IMR-90 (cell line): ENCODE data around the gene EPC1. TPM values are rescaled to one million over a fixed set of nuclear protein-coding genes. Genes with fewer than 3 reads are reported as not detected.

Experiments used
- ATAC-seq: fragments of 200-7000 bp; cut with Tn5 transposase; 2 replicates; pipeline ENCODE4 v1.9.1; 2020; ENCODE audit warnings: low read depth, mild to moderate bottlenecking, moderate library complexity
- BruUV-seq: library from RNA; stranded (reverse); fragments of 400-500 nt; replicated peaks from 2 replicates; lab custom pipeline; 2021; lab: Mats Ljungman, UMichigan
- CTCF ChIA-PET: fragments of 300-600 bp; formaldehyde crosslinking; extraction: SDS; loops from one replicate; lab custom pipeline; 2021; ENCODE audit warnings: antibody characterized with exemption; lab: Yijun Ruan, JAX
- POLR2A ChIA-PET: fragments of 300-600 bp; sonication (Branson Sonifier 250); formaldehyde crosslinking; loops from one replicate; lab custom pipeline; 2022; ENCODE audit warnings: antibody characterized with exemption; ENCODE audit not compliant: unreplicated experiment; lab: Charles Lee
- DNase-seq: peaks from one replicate; pipeline ENCODE4 v3.0.0; 2013
- H2AFZ ChIP-seq: replicated peaks from 2 replicates; pipeline ENCODE3; 2013; ENCODE audit warnings: low read length, mild to moderate bottlenecking; ENCODE audit not compliant: poor library complexity
- H2AK5ac ChIP-seq: 2 replicates; pipeline ENCODE4 v1.6.1; 2013; ENCODE audit warnings: low read depth, low read length, inconsistent platforms
- H2AK9ac ChIP-seq: replicated peaks from 2 replicates; pipeline ENCODE3; 2013; ENCODE audit warnings: mild to moderate bottlenecking, low read depth, low read length, moderate library complexity; ENCODE audit not compliant: poor library complexity
- H2BK120ac ChIP-seq: 2 replicates; pipeline ENCODE4 v1.6.1; 2013; ENCODE audit warnings: low read depth, low read length, inconsistent platforms
- H2BK15ac ChIP-seq: 3 replicates; pipeline ENCODE4 v1.6.1; 2013; ENCODE audit warnings: low read depth, low read length, inconsistent platforms
- H2BK20ac ChIP-seq: 2 replicates; pipeline ENCODE4 v1.6.1; 2013; ENCODE audit warnings: low read depth, mild to moderate bottlenecking, inconsistent platforms, low read length, moderate library complexity
- H2BK5ac ChIP-seq: 2 replicates; pipeline ENCODE4 v1.6.1; 2013; ENCODE audit warnings: mild to moderate bottlenecking, low read depth, low read length, inconsistent platforms; ENCODE audit not compliant: poor library complexity, severe bottlenecking
- H3K14ac ChIP-seq: replicated peaks from 2 replicates; pipeline ENCODE4 v1.6.1; 2013; ENCODE audit warnings: low read depth, low read length, inconsistent platforms
- H3K18ac ChIP-seq: 2 replicates; pipeline ENCODE4 v1.6.1; 2013; ENCODE audit warnings: low read depth, low read length, control low read depth
- H3K23ac ChIP-seq: 2 replicates; pipeline ENCODE4 v1.6.1; 2013; ENCODE audit warnings: low read depth, low read length, inconsistent platforms
- H3K27ac ChIP-seq: 2 replicates; pipeline ENCODE4 v1.5.1; 2013; ENCODE audit warnings: mild to moderate bottlenecking, control low read depth, low read length; ENCODE audit not compliant: insufficient read depth
- H3K27me3 ChIP-seq: 2 replicates; pipeline ENCODE4 v1.6.1; 2013; ENCODE audit warnings: low read length; ENCODE audit not compliant: control insufficient read depth, insufficient read depth
- H3K36me3 ChIP-seq: 2 replicates; pipeline ENCODE4 v1.6.1; 2013; ENCODE audit warnings: low read length, mixed read lengths; ENCODE audit not compliant: control insufficient read depth, insufficient read depth
- H3K4ac ChIP-seq: 2 replicates; pipeline ENCODE4 v1.6.1; 2013; ENCODE audit warnings: low read depth, low read length, inconsistent platforms
- H3K4me1 ChIP-seq: 2 replicates; pipeline ENCODE4 v1.6.1; 2013; ENCODE audit warnings: low read length, mixed read lengths; ENCODE audit not compliant: control insufficient read depth, insufficient read depth
- H3K4me2 ChIP-seq: 2 replicates; pipeline ENCODE4 v1.6.1; 2013; ENCODE audit warnings: low read depth, mild to moderate bottlenecking, control low read depth, low read length, moderate library complexity
- H3K4me3 ChIP-seq: 2 replicates; pipeline ENCODE4 v1.5.1; 2013; ENCODE audit warnings: low read depth, mild to moderate bottlenecking, control low read depth, low read length, moderate library complexity; ENCODE audit not compliant: insufficient read depth
- H3K56ac ChIP-seq: 2 replicates; pipeline ENCODE4 v1.6.1; 2013; ENCODE audit warnings: low read length, inconsistent platforms; ENCODE audit not compliant: insufficient read depth; ENCODE audit errors: extremely low read depth
- H3K79me1 ChIP-seq, 2 experiments: 2 replicates each; pipeline ENCODE4 v1.6.1; 2013; ENCODE audit warnings: low read length in 2 of 2, inconsistent platforms in 1 of 2, low read depth in 1 of 2
- H3K9ac ChIP-seq: 2 replicates; pipeline ENCODE4 v1.6.1; 2013; ENCODE audit warnings: low read depth, low read length, control low read depth
- H3K9me1 ChIP-seq: 2 replicates; pipeline ENCODE4 v1.6.1; 2013; ENCODE audit warnings: low read length, inconsistent platforms; ENCODE audit not compliant: insufficient read depth
- H3K9me3 ChIP-seq: 2 replicates; pipeline ENCODE4 v1.6.1; 2013; ENCODE audit warnings: low read length; ENCODE audit not compliant: control insufficient read depth, insufficient read depth
- H4K20me1 ChIP-seq: 2 replicates; pipeline ENCODE4 v1.6.1; 2013; ENCODE audit warnings: low read length, inconsistent platforms; ENCODE audit not compliant: insufficient read depth
- H4K5ac ChIP-seq: 2 replicates; pipeline ENCODE4 v1.6.1; 2013; ENCODE audit warnings: mild to moderate bottlenecking, low read depth, low read length, control low read depth
- H4K8ac ChIP-seq, 2 experiments: 2 replicates each; pipeline ENCODE4 v1.6.1; 2013; ENCODE audit warnings: low read depth in 2 of 2, low read length in 2 of 2, control low read depth in 1 of 2, inconsistent platforms in 1 of 2
- H4K91ac ChIP-seq: 2 replicates; pipeline ENCODE4 v1.6.1; 2013; ENCODE audit warnings: low read depth, low read length, inconsistent platforms; ENCODE audit not compliant: insufficient read depth
- BHLHE40 ChIP-seq: fragments of 150-350 bp; IDR thresholded peaks from 2 replicates; pipeline ENCODE4 v1.6.1; 2016; ENCODE audit warnings: mild to moderate bottlenecking, low read depth, low read length
- CEBPB ChIP-seq: IDR thresholded peaks from 2 replicates; pipeline ENCODE4 v1.6.1; 2012; ENCODE audit warnings: low read depth, low read length, improper control_type of control experiment
- CHD1 ChIP-seq: IDR thresholded peaks from 2 replicates; pipeline ENCODE4 v1.6.1; 2012; ENCODE audit warnings: low read depth, low read length, improper control_type of control experiment
- ELK1 ChIP-seq: fragments of 150-350 bp; IDR thresholded peaks from 2 replicates; pipeline ENCODE4 v1.6.1; 2016; ENCODE audit warnings: low read depth, mild to moderate bottlenecking, low read length, moderate library complexity, borderline replicate concordance
- FOS ChIP-seq: fragments of 150-350 bp; IDR thresholded peaks from 2 replicates; pipeline ENCODE4 v1.6.1; 2016; ENCODE audit warnings: low read depth, low read length
- MAFK ChIP-seq: IDR thresholded peaks from 2 replicates; pipeline ENCODE4 v1.6.1; 2012; ENCODE audit warnings: low read depth, low read length, improper control_type of control experiment
- MAZ ChIP-seq: IDR thresholded peaks from 2 replicates; pipeline ENCODE4 v1.6.1; 2012; ENCODE audit warnings: low read depth, mild to moderate bottlenecking, low read length, improper control_type of control experiment, moderate library complexity, borderline replicate concordance
- MXI1 ChIP-seq: IDR thresholded peaks from 2 replicates; pipeline ENCODE4 v1.6.1; 2012; ENCODE audit warnings: low read depth, mild to moderate bottlenecking, low read length, moderate library complexity, borderline replicate concordance
- NFE2L2 ChIP-seq: fragments of 150-350 bp; IDR thresholded peaks from 2 replicates; pipeline ENCODE4 v1.6.1; 2016; ENCODE audit warnings: low read depth, mild to moderate bottlenecking, low read length
- POLR2A ChIP-seq: IDR thresholded peaks from 2 replicates; pipeline ENCODE4 v1.6.1; 2012; ENCODE audit warnings: mild to moderate bottlenecking, low read depth, low read length
- RAD21 ChIP-seq: IDR thresholded peaks from 2 replicates; pipeline ENCODE4 v1.6.1; 2012; ENCODE audit warnings: low read length, improper control_type of control experiment
- RCOR1 ChIP-seq: IDR thresholded peaks from 2 replicates; pipeline ENCODE4 v1.6.1; 2012; ENCODE audit warnings: mild to moderate bottlenecking, low read length, improper control_type of control experiment; ENCODE audit not compliant: insufficient replicate concordance
- RFX5 ChIP-seq: IDR thresholded peaks from 2 replicates; pipeline ENCODE4 v1.8.0; 2012; ENCODE audit warnings: low read depth, mild to moderate bottlenecking, low read length, moderate library complexity
- SMC3 ChIP-seq: fragments of 150-350 bp; IDR thresholded peaks from 2 replicates; pipeline ENCODE4 v1.6.1; 2016; ENCODE audit warnings: low read depth, mild to moderate bottlenecking, antibody characterized with exemption, low read length, moderate library complexity
- WGBS, 2 experiments: methylation state at CpG; one replicate each; pipeline versions ENCODE4 v1.1.5 to v1.1.7; 2013; ENCODE audit warnings: missing lambda C conversion rate in 2 of 2; ENCODE audit not compliant: insufficient read length in 1 of 2; ENCODE audit errors: extremely low coverage in 2 of 2; 5-methylcytosine and 5-hydroxymethylcytosine counted together
- dilution Hi-C: fragments of 300-500 bp; cut with HindIII; formaldehyde crosslinking; loops from one replicate; pipeline ENCODE4 v1.14.3; 2018; ENCODE audit warnings: low sequenced_read_pairs; ENCODE audit not compliant: unreplicated experiment
- in situ Hi-C: fragments of 300-500 bp; cut with MboI; formaldehyde crosslinking; loops from 3 replicates; pipeline ENCODE4 v1.14.3; 2019; ENCODE audit warnings: low sequenced_read_pairs, inconsistent platforms, mixed read lengths
- intact Hi-C: fragments of 100-400 bp; cut with micrococcal nuclease; formaldehyde crosslinking; loops from 2 replicates; pipeline ENCODE4 v1.10.0; 2022
- polyA plus RNA-seq, 3 experiments: library from polyadenylated mRNA; depleted of rRNA; stranded (reverse); fragments of >200 nt; gene quantifications; 2 replicates each; pipeline ENCODE4 v1.2.3, GENCODE V29; 2012; ENCODE audit warnings: low replicate concordance in 1 of 3
- total RNA-seq: library from RNA; depleted of rRNA; stranded (reverse); fragments of >200 nt; gene quantifications from 2 replicates; pipeline ENCODE4 v1.2.3, GENCODE V29; 2012
- TF ChIP-seq, protein P1 (sequence below): fragments of 150-350 bp; IDR thresholded peaks from 2 replicates; pipeline ENCODE4 v1.6.1; 2017; ENCODE audit warnings: mild to moderate bottlenecking, antibody characterized with exemption, low read length, low read depth
- TF ChIP-seq, protein P2 (sequence below): conservative IDR thresholded peaks from 2 replicates; pipeline ENCODE4 v1.5.1; 2012; ENCODE audit warnings: mild to moderate bottlenecking, low read depth, low read length, improper control_type of control experiment

The EPC1 gene
- total and polyA plus RNA-seq, 2 of the 4 experiments (the other 2 are of a cell fraction): 21.9 to 23.5 TPM

- H3K23ac ChIP-seq: no peak overlapping the region
These were observed 114.6 kb downstream of the EPC1 start for GRCh38 chr10:32232378-32232777.

More at GRCh38 chr10:32232378-32232777, 114.6 kb downstream of the EPC1 start:
- Histone ChIP-seq H3K4me3 (no peak overlapping the region), H4K20me1 (no peaks in the 10 kb centered on the region), H2BK20ac (no peak overlapping the region), H3K18ac (no peak overlapping the region), H3K4me2 (no peak overlapping the region), H2AFZ (no peak overlapping the region), H3K9me3 (no peaks in the 10 kb centered on the region), H4K5ac (no peak overlapping the region), H4K8ac (no peak overlapping the region), H3K27ac (no peak overlapping the region), H3K56ac (no peak overlapping the region), H3K27me3 (no peaks in the 10 kb centered on the region), H3K4ac (no peak overlapping the region), H2BK5ac (no peak overlapping the region), H3K79me1 (no peaks in the 10 kb centered on the region), H3K36me3 (no peaks in the 10 kb centered on the region), H2BK120ac (no peak overlapping the region), H2AK9ac (no peak overlapping the region), H2BK15ac (no peak overlapping the region), H3K14ac (no peak overlapping the region), H3K9ac (no peak overlapping the region), H2AK5ac (no peak overlapping the region), H4K91ac (no peak overlapping the region), H3K9me1 (no peaks in the 10 kb centered on the region), H3K4me1 (no peaks in the 10 kb centered on the region)
- BruUV-seq: no TSS peak
- no peak for ATAC-seq
- CTCF ChIA-PET: no interaction called here
- in situ Hi-C loops: no loop called here
- WGBS, 2 experiments: no CpG with 5 or more reads among the region's 1 CpG
- TF ChIP-seq, protein P1, sequence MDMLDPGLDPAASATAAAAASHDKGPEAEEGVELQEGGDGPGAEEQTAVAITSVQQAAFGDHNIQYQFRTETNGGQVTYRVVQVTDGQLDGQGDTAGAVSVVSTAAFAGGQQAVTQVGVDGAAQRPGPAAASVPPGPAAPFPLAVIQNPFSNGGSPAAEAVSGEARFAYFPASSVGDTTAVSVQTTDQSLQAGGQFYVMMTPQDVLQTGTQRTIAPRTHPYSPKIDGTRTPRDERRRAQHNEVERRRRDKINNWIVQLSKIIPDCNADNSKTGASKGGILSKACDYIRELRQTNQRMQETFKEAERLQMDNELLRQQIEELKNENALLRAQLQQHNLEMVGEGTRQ: no peak
- no peak for TF ChIP-seq BHLHE40
- TF ChIP-seq FOS: no peak
- TF ChIP-seq MXI1: no peak
- no peak for TF ChIP-seq MAFK
- TF ChIP-seq RFX5: no peak
- TF ChIP-seq ELK1: no peak
- no peak for TF ChIP-seq RAD21
- no peak for TF ChIP-seq CHD1
- TF ChIP-seq SMC3: no peak
- TF ChIP-seq RCOR1: no peak
- no peak for TF ChIP-seq CEBPB
- TF ChIP-seq POLR2A: no peak
- no peak for TF ChIP-seq MAZ
- TF ChIP-seq, protein P2, sequence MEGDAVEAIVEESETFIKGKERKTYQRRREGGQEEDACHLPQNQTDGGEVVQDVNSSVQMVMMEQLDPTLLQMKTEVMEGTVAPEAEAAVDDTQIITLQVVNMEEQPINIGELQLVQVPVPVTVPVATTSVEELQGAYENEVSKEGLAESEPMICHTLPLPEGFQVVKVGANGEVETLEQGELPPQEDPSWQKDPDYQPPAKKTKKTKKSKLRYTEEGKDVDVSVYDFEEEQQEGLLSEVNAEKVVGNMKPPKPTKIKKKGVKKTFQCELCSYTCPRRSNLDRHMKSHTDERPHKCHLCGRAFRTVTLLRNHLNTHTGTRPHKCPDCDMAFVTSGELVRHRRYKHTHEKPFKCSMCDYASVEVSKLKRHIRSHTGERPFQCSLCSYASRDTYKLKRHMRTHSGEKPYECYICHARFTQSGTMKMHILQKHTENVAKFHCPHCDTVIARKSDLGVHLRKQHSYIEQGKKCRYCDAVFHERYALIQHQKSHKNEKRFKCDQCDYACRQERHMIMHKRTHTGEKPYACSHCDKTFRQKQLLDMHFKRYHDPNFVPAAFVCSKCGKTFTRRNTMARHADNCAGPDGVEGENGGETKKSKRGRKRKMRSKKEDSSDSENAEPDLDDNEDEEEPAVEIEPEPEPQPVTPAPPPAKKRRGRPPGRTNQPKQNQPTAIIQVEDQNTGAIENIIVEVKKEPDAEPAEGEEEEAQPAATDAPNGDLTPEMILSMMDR: no peak
- TF ChIP-seq NFE2L2: no peak
- POLR2A ChIA-PET: no interaction called here
- intact Hi-C loops: no loop called here
- DNase-seq: no peak
- dilution Hi-C loops: no loop called here
